PC-9 (cell line): ENCODE data around the gene ZNF407. TPM values are rescaled to one million over a fixed set of nuclear protein-coding genes. Genes with fewer than 3 reads are reported as not detected.

Experiments
- BruUV-seq: library from RNA; stranded (reverse); fragments of 400-500 nt; replicated peaks from 2 replicates; lab custom pipeline; 2021; lab: Mats Ljungman, UMichigan
- CTCF ChIA-PET: fragments of 300-600 bp; sonication (Branson Sonifier 250); formaldehyde crosslinking; loops from one replicate; lab custom pipeline; 2022; ENCODE audit warnings: antibody characterized with exemption; lab: Charles Lee
- POLR2A ChIA-PET: fragments of 300-600 bp; sonication (Branson Sonifier 250); formaldehyde crosslinking; loops from one replicate; lab custom pipeline; 2022; ENCODE audit warnings: antibody characterized with exemption; ENCODE audit not compliant: unreplicated experiment; lab: Charles Lee
- DNase-seq, 2 experiments: peaks; one replicate each; pipeline versions ENCODE4 v3.0.0 to v3.0.0-alpha.2; 2015 to 2022; ENCODE audit warnings: mixed read lengths in 1 of 2
- H2AFZ ChIP-seq: fragments of 200-600 bp; sonication (generic); 2 replicates; pipeline ENCODE4 v1.8.1; 2017; ENCODE audit warnings: antibody characterized with exemption
- H3F3A ChIP-seq: fragments of 200-600 bp; sonication (generic); 2 replicates; pipeline ENCODE4 v1.8.1; 2017; ENCODE audit warnings: antibody characterized with exemption, mild to moderate bottlenecking, low read depth; ENCODE audit not compliant: insufficient read depth
- H3K27ac ChIP-seq: fragments of 200-600 bp; sonication (generic); 2 replicates; pipeline ENCODE4 v1.6.1; 2016; ENCODE audit warnings: mixed run types
- H3K27me3 ChIP-seq: fragments of 200-600 bp; sonication (generic); 2 replicates; pipeline ENCODE4 v1.6.1; 2016; ENCODE audit warnings: low read depth, mixed run types; ENCODE audit not compliant: insufficient read depth
- H3K36me3 ChIP-seq: fragments of 200-600 bp; sonication (generic); 2 replicates; pipeline ENCODE4 v1.6.1; 2016; ENCODE audit warnings: low read depth, mixed run types
- H3K4me1 ChIP-seq: fragments of 200-600 bp; sonication (generic); replicated peaks from 2 replicates; pipeline ENCODE4 v1.6.1; 2016; ENCODE audit warnings: mixed run types; ENCODE audit not compliant: insufficient read depth
- H3K4me2 ChIP-seq: fragments of 200-600 bp; sonication (generic); 2 replicates; pipeline ENCODE4 v1.6.1; 2017; ENCODE audit warnings: mixed run types
- H3K4me3 ChIP-seq: fragments of 200-600 bp; sonication (generic); 2 replicates; pipeline ENCODE4 v1.6.1; 2016; ENCODE audit warnings: mixed run types
- H3K79me2 ChIP-seq: fragments of 200-600 bp; sonication (generic); 2 replicates; pipeline ENCODE4 v1.6.1; 2017; ENCODE audit warnings: low read depth, mixed run types
- H3K9me2 ChIP-seq: fragments of 200-600 bp; sonication (generic); 2 replicates; pipeline ENCODE4 v1.8.1; 2017; ENCODE audit warnings: mild to moderate bottlenecking; ENCODE audit not compliant: insufficient read depth
- H3K9me3 ChIP-seq: fragments of 200-600 bp; sonication (generic); 2 replicates; pipeline ENCODE4 v1.8.1; 2016; ENCODE audit warnings: low read depth; ENCODE audit not compliant: insufficient read depth
- H4K20me1 ChIP-seq: fragments of 200-600 bp; sonication (generic); 2 replicates; pipeline ENCODE4 v1.8.1; 2017; ENCODE audit not compliant: insufficient read depth
- EZH2 ChIP-seq: fragments of 200-600 bp; sonication (generic); IDR thresholded peaks from 2 replicates; pipeline ENCODE4 v1.8.0; 2017; ENCODE audit warnings: antibody characterized with exemption, low read depth
- intact Hi-C: fragments of 100-400 bp; cut with micrococcal nuclease; formaldehyde crosslinking; loops from one replicate; pipeline ENCODE4 v1.10.0; 2022; ENCODE audit not compliant: unreplicated experiment
- total RNA-seq: library from RNA; stranded (reverse); gene quantifications from 2 replicates; pipeline ENCODE4 v1.2.3, GENCODE V29; 2021
- TF ChIP-seq, protein P1 (sequence below): fragments of 200-600 bp; sonication (generic); conservative IDR thresholded peaks from 2 replicates; pipeline ENCODE4 v1.6.1; 2017; ENCODE audit warnings: mixed run types, antibody characterized with exemption, mild to moderate bottlenecking, moderate library complexity

ZNF407 gene
- total RNA-seq, 1 experiment from 2014 or later: 13.4 TPM

DNA sequence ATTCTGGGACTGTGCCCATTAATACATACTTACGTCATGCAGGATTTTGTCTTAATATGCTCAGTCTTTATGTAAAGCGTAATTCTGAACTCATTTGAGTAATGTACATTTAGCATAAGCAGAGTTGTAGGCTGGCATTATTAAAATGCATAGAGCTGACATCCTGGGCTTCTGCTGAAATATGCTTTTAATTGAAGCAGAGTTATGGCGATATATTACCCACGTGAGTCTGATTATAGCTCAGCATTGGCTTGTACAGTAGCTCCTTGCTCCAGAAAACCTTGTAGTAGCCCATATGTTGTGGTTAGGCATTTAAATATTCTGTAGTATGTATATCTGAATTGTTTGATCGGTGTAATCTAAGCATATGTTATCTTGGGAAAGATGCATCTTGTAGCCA, 377.3 kb downstream of the ZNF407 start:
- BruUV-seq: no TSS peak
- intact Hi-C loops: no loop called here
- Histone ChIP-seq H2AFZ (no peak overlapping the region), H3K4me2 (no peak overlapping the region), H3K36me3 (no peaks in the 10 kb centered on the region), H3K4me1 (no peaks in the 10 kb centered on the region), H3K9me2 (no peaks in the 10 kb centered on the region), H4K20me1 (no peaks in the 10 kb centered on the region), H3K27me3 (no peaks in the 10 kb centered on the region), H3K27ac (no peak overlapping the region), H3K79me2 (no peaks in the 10 kb centered on the region), H3K4me3 (no peak overlapping the region), H3F3A (no peaks in the 10 kb centered on the region), H3K9me3 (no peaks in the 10 kb centered on the region)
- TF ChIP-seq, protein P1, sequence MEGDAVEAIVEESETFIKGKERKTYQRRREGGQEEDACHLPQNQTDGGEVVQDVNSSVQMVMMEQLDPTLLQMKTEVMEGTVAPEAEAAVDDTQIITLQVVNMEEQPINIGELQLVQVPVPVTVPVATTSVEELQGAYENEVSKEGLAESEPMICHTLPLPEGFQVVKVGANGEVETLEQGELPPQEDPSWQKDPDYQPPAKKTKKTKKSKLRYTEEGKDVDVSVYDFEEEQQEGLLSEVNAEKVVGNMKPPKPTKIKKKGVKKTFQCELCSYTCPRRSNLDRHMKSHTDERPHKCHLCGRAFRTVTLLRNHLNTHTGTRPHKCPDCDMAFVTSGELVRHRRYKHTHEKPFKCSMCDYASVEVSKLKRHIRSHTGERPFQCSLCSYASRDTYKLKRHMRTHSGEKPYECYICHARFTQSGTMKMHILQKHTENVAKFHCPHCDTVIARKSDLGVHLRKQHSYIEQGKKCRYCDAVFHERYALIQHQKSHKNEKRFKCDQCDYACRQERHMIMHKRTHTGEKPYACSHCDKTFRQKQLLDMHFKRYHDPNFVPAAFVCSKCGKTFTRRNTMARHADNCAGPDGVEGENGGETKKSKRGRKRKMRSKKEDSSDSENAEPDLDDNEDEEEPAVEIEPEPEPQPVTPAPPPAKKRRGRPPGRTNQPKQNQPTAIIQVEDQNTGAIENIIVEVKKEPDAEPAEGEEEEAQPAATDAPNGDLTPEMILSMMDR: no peak
- no peak for TF ChIP-seq EZH2
- no peak for DNase-seq
- ChIA-PET CTCF (no interaction called here), POLR2A (interaction anchor here (0.7 kb wide), 1 partner anchor 9 kb away, joined by 7 read pairs; no protein-coding TSS in a partner anchor)

DNA sequence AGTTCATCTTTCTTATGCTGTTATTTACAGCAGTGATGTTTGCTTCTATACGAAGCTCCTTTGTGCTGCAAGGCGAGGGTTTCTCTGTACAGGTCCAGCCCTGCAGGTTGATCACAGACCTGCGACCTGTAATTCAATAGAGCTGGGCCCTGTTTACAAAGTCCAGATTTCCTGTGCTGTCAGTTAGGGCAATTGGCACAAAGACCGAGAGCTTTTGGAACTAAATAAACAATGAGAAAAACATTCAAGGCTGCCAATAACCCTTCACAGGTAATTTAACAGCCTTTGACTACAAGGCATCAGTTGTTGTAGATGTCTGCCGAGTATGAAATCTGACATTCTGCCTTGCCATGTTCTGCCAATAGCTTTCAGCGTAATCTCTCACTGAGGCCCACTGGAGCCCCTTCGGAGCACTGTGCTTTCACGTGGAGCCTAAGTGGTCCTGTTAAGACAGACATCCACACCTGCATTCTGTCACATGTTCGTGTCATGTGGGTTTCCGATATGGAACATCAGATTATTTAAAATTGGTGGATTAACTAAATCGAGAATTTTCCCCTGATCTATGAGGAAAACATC, 378.8 kb downstream of the ZNF407 start:
- DNase-seq: no peak
- intact Hi-C loops: no loop called here

DNA sequence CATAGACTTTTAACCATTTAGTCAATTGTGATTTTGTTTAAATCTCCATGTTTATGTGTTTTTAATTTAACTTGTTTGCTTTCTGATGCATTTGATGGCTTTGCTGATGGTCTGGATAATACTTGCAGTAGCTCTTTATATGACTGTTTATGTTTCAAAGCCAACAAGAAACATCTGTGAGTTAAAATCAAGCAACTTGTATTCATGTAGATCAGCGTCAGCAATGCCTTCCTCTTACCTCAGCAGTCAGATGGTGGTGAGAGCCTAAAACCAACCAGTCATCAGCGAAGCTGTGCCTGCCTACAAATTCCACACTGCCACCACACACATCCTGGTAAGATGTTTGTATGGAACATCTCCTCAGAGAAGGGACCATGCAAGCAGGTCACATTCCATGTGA, 379.4 kb downstream of the ZNF407 start:
- H4K20me1 ChIP-seq: no peaks in the 10 kb centered on the region
- no peaks in the 10 kb centered on the region for H3K4me1 ChIP-seq
- H3K27ac ChIP-seq: no peak overlapping the region
- no peaks in the 10 kb centered on the region for H3K79me2 ChIP-seq
- H3K4me3 ChIP-seq: no peak overlapping the region
- H3K36me3 ChIP-seq: no peaks in the 10 kb centered on the region
- TF ChIP-seq, protein P1: no peak
- TF ChIP-seq EZH2: no peak
- BruUV-seq: no TSS peak
- H3K9me3 ChIP-seq: no peaks in the 10 kb centered on the region
- POLR2A ChIA-PET: no interaction called here
- no peak overlapping the region for H3K4me2 ChIP-seq
- H3F3A ChIP-seq: no peaks in the 10 kb centered on the region
- intact Hi-C loops: no loop called here
- H3K27me3 ChIP-seq: no peaks in the 10 kb centered on the region
- CTCF ChIA-PET: no interaction called here
- no peaks in the 10 kb centered on the region for H3K9me2 ChIP-seq
- no peak overlapping the region for H2AFZ ChIP-seq
- DNase-seq: no peak

More for the DNA sequence above, 378.8 kb downstream of the ZNF407 start:
- Histone ChIP-seq H3K9me3 (no peaks in the 10 kb centered on the region), H3K9me2 (no peaks in the 10 kb centered on the region), H3F3A (no peaks in the 10 kb centered on the region), H3K4me3 (no peak overlapping the region), H3K27me3 (no peaks in the 10 kb centered on the region), H4K20me1 (no peaks in the 10 kb centered on the region), H2AFZ (no peak overlapping the region), H3K79me2 (no peaks in the 10 kb centered on the region), H3K4me1 (no peaks in the 10 kb centered on the region), H3K4me2 (no peak overlapping the region), H3K36me3 (no peaks in the 10 kb centered on the region), H3K27ac (no peak overlapping the region)
- TF ChIP-seq, protein P1: no peak
- no peak for TF ChIP-seq EZH2
- no TSS peak for BruUV-seq
- POLR2A ChIA-PET: no interaction called here
- CTCF ChIA-PET: no interaction called here
